Thymus (tissue), 14 donors: ENCODE data around the gene GHITM. TPM values are rescaled to one million over a fixed set of nuclear protein-coding genes. Genes with fewer than 3 reads are reported as not detected.
A peak's percentile ranks its signal among the peaks of the same experiment; 100 is the strongest.
"Not testable (repeated sequence)": the region's sequence is repeated elsewhere in the genome, so short reads cannot be mapped to it uniquely, and the experiment has no call there.

Experiments
- DNase-seq, 9 donors: peaks; one replicate each; pipeline ENCODE4 v3.0.0-alpha.2; 2013; ENCODE audit warnings: low spot score in 9 of 9, low read depth in 6 of 9, missing footprints in 1 of 9
- H3K27ac ChIP-seq, 2 donors: one replicate each; pipeline ENCODE4 v1.5.1; 2013; ENCODE audit warnings: control low read depth in 1 of 2, low read depth in 1 of 2, low read length in 1 of 2, mild to moderate bottlenecking in 1 of 2, moderate library complexity in 1 of 2
- H3K27me3 ChIP-seq, 2 donors: one replicate each; pipeline ENCODE4 v1.5.1; 2013; ENCODE audit warnings: low read length in 1 of 2; ENCODE audit not compliant: control insufficient read depth in 2 of 2, insufficient read depth in 1 of 2
- H3K36me3 ChIP-seq, 2 donors: one replicate each; pipeline ENCODE4 v1.5.1; 2013; ENCODE audit warnings: low read length in 1 of 2, mild to moderate bottlenecking in 1 of 2, moderate library complexity in 1 of 2; ENCODE audit not compliant: control insufficient read depth in 2 of 2, insufficient read depth in 2 of 2
- H3K4me1 ChIP-seq, 2 donors: one replicate each; pipeline ENCODE4 v1.5.1; 2013; ENCODE audit warnings: low read length in 2 of 2; ENCODE audit not compliant: control insufficient read depth in 2 of 2, insufficient read depth in 2 of 2
- H3K4me3 ChIP-seq, 2 donors: one replicate each; pipeline ENCODE4 v1.5.1; 2013; ENCODE audit warnings: low read length in 2 of 2, control low read depth in 1 of 2, mild to moderate bottlenecking in 1 of 2
- H3K9me3 ChIP-seq, 2 donors: one replicate each; pipeline ENCODE4 v1.5.1; 2013; ENCODE audit warnings: low read length in 1 of 2, mild to moderate bottlenecking in 1 of 2; ENCODE audit not compliant: control insufficient read depth in 2 of 2, insufficient read depth in 1 of 2
- WGBS: extraction: QIAGEN DNeasy Blood & Tissue Kit; methylation state at CpG from one replicate; pipeline ENCODE4 v1.1.7; 2013; 5-methylcytosine and 5-hydroxymethylcytosine counted together
- long read RNA-seq, 10 donors: transcript quantifications; one replicate each; lab custom pipeline, GENCODE V29; 2026
- polyA plus RNA-seq: library from polyadenylated mRNA; stranded (reverse); fragments of 200-250 nt; gene quantifications from one replicate; pipeline ENCODE4 v1.2.3, GENCODE V29; 2013
- total RNA-seq: library from RNA; stranded (reverse); fragments of 120-200 nt; gene quantifications from one replicate; pipeline ENCODE4 v1.2.4, GENCODE V29; 2013
- donor health status: healthy.

Gene GHITM
- total RNA-seq (131 TPM), polyA plus RNA-seq (132 TPM)
- long read RNA-seq, donor 1, transcript GHITM-201 (9 exons, 2,128 nt), result major isoform, 10 of 10 reads
- long read RNA-seq, donor 1, partial matches to known transcripts, result 0 of 10 reads
- long read RNA-seq, donor 1, other reads (novel, unspliced or antisense), result 0 of 10 reads
- long read RNA-seq, donor 2, result 0 reads
- long read RNA-seq, donor 3, transcript GHITM-201 (9 exons, 2,128 nt), result major isoform, 101 of 276 reads
- long read RNA-seq, donor 3, partial matches to known transcripts, result 162 of 276 reads
- long read RNA-seq, donor 3, other reads (novel, unspliced or antisense), result 13 of 276 reads
- long read RNA-seq, donor 4, transcript GHITM-201 (9 exons, 2,128 nt), result major isoform, 21 of 51 reads
- long read RNA-seq, donor 4, partial matches to known transcripts, result 30 of 51 reads
- long read RNA-seq, donor 4, other reads (novel, unspliced or antisense), result 0 of 51 reads
- long read RNA-seq, donor 5, transcript GHITM-201 (9 exons, 2,128 nt), result major isoform, 112 of 253 reads
- long read RNA-seq, donor 5, partial matches to known transcripts, result 136 of 253 reads
- long read RNA-seq, donor 5, other reads (novel, unspliced or antisense), result 5 of 253 reads
- long read RNA-seq, donor 6, transcript GHITM-201 (9 exons, 2,128 nt), result major isoform, 59 of 108 reads
- long read RNA-seq, donor 6, partial matches to known transcripts, result 49 of 108 reads
- long read RNA-seq, donor 6, other reads (novel, unspliced or antisense), result 0 of 108 reads
- long read RNA-seq, donor 7, transcript GHITM-201 (9 exons, 2,128 nt), result major isoform, 89 of 146 reads
- long read RNA-seq, donor 7, partial matches to known transcripts, result 57 of 146 reads
- long read RNA-seq, donor 7, other reads (novel, unspliced or antisense), result 0 of 146 reads
- long read RNA-seq, donor 8, transcript GHITM-201 (9 exons, 2,128 nt), result major isoform, 24 of 34 reads
- long read RNA-seq, donor 8, partial matches to known transcripts, result 10 of 34 reads
- long read RNA-seq, donor 8, other reads (novel, unspliced or antisense), result 0 of 34 reads
- long read RNA-seq, donor 9, transcript GHITM-201 (9 exons, 2,128 nt), result major isoform, 47 of 69 reads
- long read RNA-seq, donor 9, partial matches to known transcripts, result 22 of 69 reads
- long read RNA-seq, donor 9, other reads (novel, unspliced or antisense), result 0 of 69 reads
- long read RNA-seq, donor 10, transcript GHITM-201 (9 exons, 2,128 nt), result major isoform, 55 of 94 reads
- long read RNA-seq, donor 10, partial matches to known transcripts, result 39 of 94 reads
- long read RNA-seq, donor 10, other reads (novel, unspliced or antisense), result 0 of 94 reads

- DNase-seq, result peak; percentile 94 to 99 (median 98)
- H3K27ac ChIP-seq, result peak within 1 kb of the TSS; percentile 87 to 94
- peaks cover 2 to 19% of the 10 kb centered on the region in 2 donors for H3K36me3 ChIP-seq
- H3K27me3 ChIP-seq, result peaks cover 0 to 2% of the 10 kb centered on the region in 2 donors
- no peaks in the 10 kb centered on the region for H3K9me3 ChIP-seq
- H3K4me1 ChIP-seq, result peaks cover 10 to 11% of the 10 kb centered on the region in 2 donors
- H3K4me3 ChIP-seq, result peak within 1 kb of the TSS; percentile 91 to 99
- under 1% methylated on average over 61 of the region's 61 CpGs for WGBS
Measured at GRCh38 chr10:84139126-84140035, at the start of gene GHITM. TSS of gene GHITM (plus strand) at chr10:84139509. CDS start at chr10:84141501, 1,992 bp downstream.

GRCh38 chr10:84095811-84096497 lies 43.4 kb upstream of the GHITM start:
- no peak overlapping the region for H3K4me3 ChIP-seq
- H3K36me3 ChIP-seq, result no peaks in the 10 kb centered on the region
- H3K4me1 ChIP-seq, result no peaks in the 10 kb centered on the region
- WGBS, result 72% methylated on average over 4 of the region's 4 CpGs
- no peak for DNase-seq
- H3K27me3 ChIP-seq, result no peaks in the 10 kb centered on the region
- H3K27ac ChIP-seq, result no peak overlapping the region
- H3K9me3 ChIP-seq, result no peaks in the 10 kb centered on the region

GRCh38 chr10:84097787-84098353 lies 41.4 kb upstream of the GHITM start:
- no peaks in the 10 kb centered on the region for H3K36me3 ChIP-seq
- no peak overlapping the region for H3K27ac ChIP-seq
- no peaks in the 10 kb centered on the region for H3K4me1 ChIP-seq
- H3K9me3 ChIP-seq, result no peaks in the 10 kb centered on the region
- no peak for DNase-seq
- no peaks in the 10 kb centered on the region for H3K27me3 ChIP-seq
- no peak overlapping the region for H3K4me3 ChIP-seq
- 63% methylated on average over 4 of the region's 4 CpGs for WGBS

- Histone ChIP-seq H3K36me3 (no peaks in the 10 kb centered on the region), H3K4me3 (no peak overlapping the region), H3K4me1 (no peaks in the 10 kb centered on the region), H3K27ac (no peak overlapping the region), H3K9me3 (no peaks in the 10 kb centered on the region), H3K27me3 (no peaks in the 10 kb centered on the region)
- DNase-seq, result no peak
- WGBS, result 76% methylated on average over 2 of the region's 2 CpGs
Measured at GRCh38 chr10:84098667-84099066, 40.6 kb upstream of the GHITM start.

GRCh38 chr10:84101042-84101441 lies 38.3 kb upstream of the GHITM start:
- H3K4me3 ChIP-seq, result no peak overlapping the region
- no peak overlapping the region for H3K27ac ChIP-seq
- no peak for DNase-seq
- no peaks in the 10 kb centered on the region for H3K27me3 ChIP-seq
- no peaks in the 10 kb centered on the region for H3K4me1 ChIP-seq
- no peaks in the 10 kb centered on the region for H3K36me3 ChIP-seq
- H3K9me3 ChIP-seq, result no peaks in the 10 kb centered on the region
- 95% methylated on average over 2 of the region's 2 CpGs for WGBS

- no peak for DNase-seq
- no peaks in the 10 kb centered on the region for H3K36me3 ChIP-seq
Measured at GRCh38 chr10:84108797-84109196, 30.5 kb upstream of the GHITM start.

GRCh38 chr10:84109772-84110171 lies 29.5 kb upstream of the GHITM start:
- H3K36me3 ChIP-seq, H3K4me1 ChIP-seq, H3K4me3 ChIP-seq, H3K27me3 ChIP-seq, H3K9me3 ChIP-seq, H3K27ac ChIP-seq, DNase-seq: not testable (repeated sequence)
- 55% methylated on average over 9 of the region's 9 CpGs for WGBS

More at GRCh38 chr10:84108797-84109196, 30.5 kb upstream of the GHITM start:
- WGBS, result 92% methylated on average over 18 of the region's 18 CpGs
- Histone ChIP-seq H3K4me3 (no peak overlapping the region), H3K27ac (no peak overlapping the region), H3K4me1 (no peaks in the 10 kb centered on the region), H3K9me3 (no peaks in the 10 kb centered on the region), H3K27me3 (no peaks in the 10 kb centered on the region)
